ENCODE data around the gene NSMF.

DNA sequence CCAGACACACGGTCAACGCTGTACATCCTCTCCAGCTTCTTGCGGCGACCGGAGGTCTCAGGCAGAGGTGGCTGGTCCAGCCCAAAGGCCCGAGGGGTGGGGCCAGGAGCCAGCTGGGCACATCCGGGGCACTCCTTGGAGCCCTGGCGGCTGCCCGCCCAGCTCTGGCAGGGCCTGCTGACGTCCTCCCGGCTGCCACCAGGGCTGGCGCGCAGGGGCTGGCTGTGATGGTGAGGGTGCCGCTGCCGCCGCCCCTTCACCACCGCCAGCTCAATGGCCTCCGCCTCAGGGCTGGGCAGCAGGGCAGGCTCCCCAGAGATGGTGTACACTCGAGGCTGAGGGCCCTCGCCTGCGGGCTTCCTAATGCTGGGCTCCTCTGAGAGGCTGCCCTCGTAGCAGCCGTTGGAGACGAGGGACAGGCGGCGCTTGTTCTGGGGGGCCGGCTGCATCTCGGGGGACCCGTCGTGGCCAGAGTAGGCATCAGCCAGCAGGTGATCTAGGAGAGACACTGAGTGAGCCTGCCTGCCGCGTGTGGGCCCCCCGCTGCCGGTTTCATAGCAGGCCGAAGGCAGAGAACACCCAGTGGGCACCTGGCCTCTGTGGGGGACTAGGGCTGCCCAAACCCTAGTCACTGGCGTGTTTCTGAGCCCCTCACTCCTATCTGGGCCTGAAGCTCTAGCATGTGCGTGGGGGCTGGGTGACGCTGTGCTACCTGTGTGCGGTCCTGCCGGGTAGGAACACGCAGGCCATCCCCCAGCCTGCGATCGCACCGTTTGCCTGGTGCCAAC is 1.5 kb downstream of the NSMF start:
- TF ChIP-seq ZNF473 (tag by site-specific recombination; IDR thresholded peaks at IDR 0.05) (no peak), ZNF433 (tag by site-specific recombination; IDR thresholded peaks at IDR 0.05; ENCODE audit: low read depth) (no peak), ZBTB48 (tag by site-specific recombination; IDR thresholded peaks at IDR 0.05) (no peak), SP2 (tag by site-specific recombination; IDR thresholded peaks at IDR 0.05) (no peak), ZSCAN4 (tag by site-specific recombination; IDR thresholded peaks at IDR 0.05) (no peak), CTCF (tag by site-specific recombination; IDR thresholded peaks at IDR 0.05) (no peak), YY1 (tag by site-specific recombination; IDR thresholded peaks at IDR 0.05) (no peak), REST (tag by site-specific recombination; IDR thresholded peaks at IDR 0.05) (no peak), ZNF133 (tag by site-specific recombination; IDR thresholded peaks at IDR 0.05) (no peak), ZNF707 (tag by site-specific recombination; IDR thresholded peaks at IDR 0.05) (no peak), ZNF19 (tag by site-specific recombination; IDR thresholded peaks at IDR 0.05; ENCODE audit: low read depth) (no peak)
- TF ChIP-seq, protein P1, sequence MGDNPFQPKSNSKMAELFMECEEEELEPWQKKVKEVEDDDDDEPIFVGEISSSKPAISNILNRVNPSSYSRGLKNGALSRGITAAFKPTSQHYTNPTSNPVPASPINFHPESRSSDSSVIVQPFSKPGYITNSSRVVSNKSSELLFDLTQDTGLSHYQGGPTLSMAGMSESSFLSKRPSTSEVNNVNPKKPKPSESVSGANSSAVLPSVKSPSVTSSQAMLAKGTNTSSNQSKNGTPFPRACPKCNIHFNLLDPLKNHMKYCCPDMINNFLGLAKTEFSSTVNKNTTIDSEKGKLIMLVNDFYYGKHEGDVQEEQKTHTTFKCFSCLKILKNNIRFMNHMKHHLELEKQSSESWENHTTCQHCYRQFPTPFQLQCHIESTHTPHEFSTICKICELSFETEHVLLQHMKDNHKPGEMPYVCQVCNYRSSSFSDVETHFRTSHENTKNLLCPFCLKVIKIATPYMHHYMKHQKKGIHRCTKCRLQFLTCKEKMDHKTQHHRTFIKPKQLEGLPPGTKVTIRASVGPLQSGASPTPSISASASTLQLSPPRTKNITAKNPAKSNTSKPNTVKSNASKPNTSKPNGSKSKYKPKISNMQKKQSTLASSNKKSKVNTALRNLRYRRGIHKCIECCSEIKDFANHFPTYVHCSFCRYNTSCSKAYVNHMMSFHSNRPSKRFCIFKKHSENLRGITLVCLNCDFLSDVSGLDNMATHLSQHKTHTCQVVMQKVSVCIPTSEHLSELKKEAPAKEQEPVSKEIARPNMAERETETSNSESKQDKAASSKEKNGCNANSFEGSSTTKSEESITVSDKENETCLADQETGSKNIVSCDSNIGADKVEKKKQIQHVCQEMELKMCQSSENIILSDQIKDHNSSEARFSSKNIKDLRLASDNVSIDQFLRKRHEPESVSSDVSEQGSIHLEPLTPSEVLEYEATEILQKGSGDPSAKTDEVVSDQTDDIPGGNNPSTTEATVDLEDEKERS (tag by site-specific recombination; IDR thresholded peaks at IDR 0.05): no peak

Measured in HEK293 (cell line).